Lower leg skin (tissue), 3 donors: ENCODE data around the gene AP1S2.

Source experiments
- CTCF ChIP-seq, 3 donors: fragments of 450-650 bp; IDR thresholded peaks; one replicate each; pipeline ENCODE4 v1.5.1; 2016; ENCODE audit warnings: antibody characterized with exemption in 3 of 3, mild to moderate bottlenecking in 3 of 3, moderate library complexity in 2 of 3
- POLR2A ChIP-seq, 2 donors: fragments of 450-650 bp; IDR thresholded peaks; one replicate each; pipeline ENCODE4 v1.6.1; 2016 to 2017; ENCODE audit warnings: antibody characterized with exemption in 2 of 2, mild to moderate bottlenecking in 1 of 2, moderate library complexity in 1 of 2

DNA sequence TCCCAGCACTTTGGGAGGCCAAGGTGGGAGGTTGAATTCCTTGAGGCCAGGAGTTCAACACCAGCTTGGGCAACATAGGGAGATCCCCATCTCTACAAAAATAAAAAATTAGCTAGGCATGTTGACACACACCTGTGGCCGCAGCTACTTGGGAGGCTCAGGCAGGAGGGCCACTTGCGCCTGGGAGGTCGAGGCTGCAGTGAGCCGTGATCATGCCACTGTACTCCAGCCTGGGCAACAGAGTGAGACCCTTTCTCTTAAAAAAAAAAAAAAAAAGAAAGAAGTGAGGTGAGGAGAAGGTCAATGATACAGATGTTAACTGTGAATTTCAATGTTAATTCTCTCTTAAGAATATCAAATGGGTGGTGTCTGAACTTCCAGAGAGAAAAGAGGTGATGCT is 15.1 kb upstream of the AP1S2 start:
- no peak for TF ChIP-seq POLR2A (IDR thresholded peaks at IDR 0.05)
- no peak for TF ChIP-seq CTCF (IDR thresholded peaks at IDR 0.05)
